SH-SY5Y (cell line): ENCODE results near the gene CATSPERZ.

ENCODE experiments used
- GATA2 ChIP-seq: IDR thresholded peaks from 2 replicates; pipeline ENCODE4 v1.6.1; 2011; ENCODE audit warnings: mild to moderate bottlenecking, low read depth, low read length
- GATA3 ChIP-seq: IDR thresholded peaks from 2 replicates; pipeline ENCODE4 v1.6.1; 2011; ENCODE audit warnings: low read depth, mild to moderate bottlenecking, low read length, moderate library complexity

DNA sequence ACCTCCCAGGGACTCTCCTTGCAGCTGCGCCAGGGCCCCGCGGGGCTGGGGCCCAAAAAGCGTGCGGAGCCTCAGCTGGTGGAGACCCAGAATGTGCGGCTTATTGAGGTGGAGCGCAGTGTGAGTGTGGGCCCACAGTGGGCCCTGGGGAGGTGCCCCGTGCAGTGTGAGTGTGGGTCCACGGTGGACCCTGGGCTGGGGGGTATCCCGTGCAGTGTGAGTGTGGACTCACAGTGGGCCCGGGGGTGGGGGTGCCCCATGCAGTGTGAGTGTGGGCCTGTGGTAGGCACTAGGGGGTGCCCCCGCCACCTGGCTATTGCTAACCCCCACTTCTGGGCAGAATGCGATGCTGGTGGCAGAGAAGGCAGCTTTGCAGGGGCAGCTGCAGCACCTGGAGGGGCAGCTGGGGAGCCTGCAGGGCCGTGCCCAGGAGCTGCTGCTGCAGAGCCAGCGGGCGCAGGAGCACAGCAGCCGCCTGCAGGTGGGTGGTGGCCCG is 51.0 kb downstream of the CATSPERZ start:
- no peak for TF ChIP-seq GATA2
- TF ChIP-seq GATA3 = no peak
